AG10803 (cell line): Measurements from ENCODE around the gene TFAP2A.

Experiments
- DNase-seq: peaks from one replicate; pipeline ENCODE4 v3.0.0; 2010; ENCODE audit warnings: low read depth
- H3K4me3 ChIP-seq: 2 replicates; pipeline ENCODE4 v1.5.1; 2011; ENCODE audit warnings: mild to moderate bottlenecking, low read length, control low read depth
- TF ChIP-seq, protein P1 (sequence below): conservative IDR thresholded peaks from 2 replicates; pipeline ENCODE4 v1.5.1; 2011; ENCODE audit warnings: mild to moderate bottlenecking, low read length, control low read depth, inconsistent platforms

TFAP2A gene

DNA sequence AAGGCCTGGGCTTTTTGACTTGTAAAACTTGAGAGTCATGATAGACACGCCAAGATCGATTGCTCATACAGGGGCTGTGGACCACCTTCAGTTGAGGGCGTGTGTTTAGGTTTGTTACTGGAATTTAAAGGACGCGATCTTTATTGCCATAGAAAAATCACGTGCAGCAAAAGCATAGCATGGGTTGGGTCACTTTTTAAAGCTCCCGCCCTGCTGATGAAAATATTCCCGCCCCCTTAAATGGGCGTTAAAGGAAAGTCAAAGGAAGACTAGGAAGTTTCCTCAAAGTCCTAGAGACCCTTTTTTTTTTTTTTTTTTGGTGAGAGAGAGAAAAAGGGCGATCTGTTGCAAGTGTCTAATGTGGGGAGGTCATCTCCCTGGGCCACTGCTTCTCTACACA lies 23.1 kb downstream of the TFAP2A start:
- TF ChIP-seq, protein P1, sequence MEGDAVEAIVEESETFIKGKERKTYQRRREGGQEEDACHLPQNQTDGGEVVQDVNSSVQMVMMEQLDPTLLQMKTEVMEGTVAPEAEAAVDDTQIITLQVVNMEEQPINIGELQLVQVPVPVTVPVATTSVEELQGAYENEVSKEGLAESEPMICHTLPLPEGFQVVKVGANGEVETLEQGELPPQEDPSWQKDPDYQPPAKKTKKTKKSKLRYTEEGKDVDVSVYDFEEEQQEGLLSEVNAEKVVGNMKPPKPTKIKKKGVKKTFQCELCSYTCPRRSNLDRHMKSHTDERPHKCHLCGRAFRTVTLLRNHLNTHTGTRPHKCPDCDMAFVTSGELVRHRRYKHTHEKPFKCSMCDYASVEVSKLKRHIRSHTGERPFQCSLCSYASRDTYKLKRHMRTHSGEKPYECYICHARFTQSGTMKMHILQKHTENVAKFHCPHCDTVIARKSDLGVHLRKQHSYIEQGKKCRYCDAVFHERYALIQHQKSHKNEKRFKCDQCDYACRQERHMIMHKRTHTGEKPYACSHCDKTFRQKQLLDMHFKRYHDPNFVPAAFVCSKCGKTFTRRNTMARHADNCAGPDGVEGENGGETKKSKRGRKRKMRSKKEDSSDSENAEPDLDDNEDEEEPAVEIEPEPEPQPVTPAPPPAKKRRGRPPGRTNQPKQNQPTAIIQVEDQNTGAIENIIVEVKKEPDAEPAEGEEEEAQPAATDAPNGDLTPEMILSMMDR = no peak
- no peak for DNase-seq
- no peak overlapping the region for H3K4me3 ChIP-seq

DNA sequence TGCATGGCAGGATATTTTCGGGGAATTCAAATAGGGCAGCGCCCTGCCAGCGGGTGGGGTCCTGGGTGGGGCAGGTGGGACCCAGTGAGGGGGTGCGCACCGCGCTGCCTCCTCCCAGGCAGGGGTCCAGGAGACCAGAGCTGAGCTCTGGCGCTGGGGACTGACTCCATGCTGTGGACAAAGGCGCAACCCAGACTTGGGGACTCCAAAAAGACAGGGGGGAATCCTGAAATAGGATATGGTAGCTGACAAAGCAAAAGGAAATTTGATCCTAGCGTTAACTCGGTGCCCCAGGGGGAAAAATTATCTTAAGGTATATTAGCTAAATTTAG lies 23.6 kb downstream of the TFAP2A start:
- no peak overlapping the region for H3K4me3 ChIP-seq
- DNase-seq = no peak
- TF ChIP-seq, protein P1 = no peak

DNA sequence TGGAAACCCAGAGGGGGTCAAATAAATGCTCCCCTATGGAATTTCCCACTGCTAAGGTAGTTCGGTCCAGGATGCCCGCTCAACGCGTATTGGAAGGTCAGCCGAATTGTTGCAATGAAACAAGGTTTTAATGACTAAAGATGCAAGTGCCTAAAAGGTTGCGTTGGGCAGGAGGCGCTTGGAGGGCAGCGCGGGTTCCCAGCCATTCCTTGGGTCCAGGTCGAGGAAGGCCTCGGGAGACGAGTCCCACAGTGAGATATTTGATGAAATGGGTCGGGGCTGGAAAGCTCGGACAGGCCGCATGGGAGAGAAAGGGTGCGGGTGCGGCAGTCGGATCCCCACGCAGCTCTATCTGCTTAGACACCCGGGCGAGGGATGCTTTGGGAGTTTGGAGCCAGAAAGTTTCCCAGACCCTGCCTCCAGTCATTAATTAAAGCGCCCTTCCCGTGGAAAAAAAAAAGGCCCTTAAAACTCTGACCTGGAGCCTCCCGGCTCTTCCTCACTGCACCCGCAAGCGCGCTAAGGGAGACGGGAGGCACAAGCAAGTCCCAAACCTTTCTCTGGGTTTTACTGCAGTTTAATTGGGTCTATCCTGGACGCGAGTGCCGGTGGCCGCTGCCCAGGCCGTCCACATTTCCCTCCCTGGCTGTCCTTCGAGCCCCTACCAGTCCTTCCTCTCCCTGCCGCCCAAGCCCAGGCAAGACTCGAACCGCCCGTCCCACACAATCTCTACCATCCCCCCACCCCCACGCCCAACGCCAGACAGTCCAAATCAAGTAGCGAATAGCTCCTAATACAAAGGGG lies 24.2 kb downstream of the TFAP2A start:
- DNase-seq = no peak
- H3K4me3 ChIP-seq = no peak overlapping the region
- TF ChIP-seq, protein P1 = no peak

DNA sequence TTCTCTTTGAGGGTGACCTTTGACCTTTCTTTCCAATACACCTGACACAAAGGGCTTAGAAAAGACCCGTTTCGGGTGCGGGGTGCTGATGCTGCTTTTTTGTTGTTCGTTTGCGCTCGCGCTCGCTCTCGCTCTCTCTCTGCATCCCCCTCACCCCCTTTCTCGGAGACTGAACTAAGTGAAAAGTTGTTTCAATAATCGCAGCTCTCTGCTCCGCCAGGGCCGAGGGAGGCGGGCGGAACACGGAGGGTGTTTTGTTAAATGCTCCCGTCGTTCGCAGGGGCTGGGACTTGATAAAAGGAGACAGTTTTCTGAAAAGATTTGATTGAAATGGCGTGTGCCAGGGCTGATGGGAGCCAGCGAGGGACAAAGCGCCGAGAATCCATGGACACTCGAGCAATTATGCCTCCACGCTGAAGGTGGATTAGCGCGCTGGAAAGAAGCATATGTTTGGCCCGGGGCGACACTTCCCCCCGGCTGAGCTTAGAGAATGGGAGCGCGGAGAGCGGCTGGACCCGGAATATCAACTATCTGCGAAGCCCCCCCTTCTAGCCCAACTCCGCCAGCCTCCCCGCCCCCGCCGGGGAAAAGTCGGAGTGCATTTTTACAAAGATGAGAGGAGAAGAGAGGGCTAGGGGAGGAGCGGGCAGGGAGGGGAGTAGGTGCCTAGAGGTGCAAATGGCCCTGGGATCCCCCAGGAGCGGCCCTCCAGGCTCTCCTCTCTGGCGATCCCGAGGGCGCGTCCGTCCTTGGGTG lies 25.0 kb downstream of the TFAP2A start:
- TF ChIP-seq, protein P1 = no peak
- no peak for DNase-seq
- no peak overlapping the region for H3K4me3 ChIP-seq

DNA sequence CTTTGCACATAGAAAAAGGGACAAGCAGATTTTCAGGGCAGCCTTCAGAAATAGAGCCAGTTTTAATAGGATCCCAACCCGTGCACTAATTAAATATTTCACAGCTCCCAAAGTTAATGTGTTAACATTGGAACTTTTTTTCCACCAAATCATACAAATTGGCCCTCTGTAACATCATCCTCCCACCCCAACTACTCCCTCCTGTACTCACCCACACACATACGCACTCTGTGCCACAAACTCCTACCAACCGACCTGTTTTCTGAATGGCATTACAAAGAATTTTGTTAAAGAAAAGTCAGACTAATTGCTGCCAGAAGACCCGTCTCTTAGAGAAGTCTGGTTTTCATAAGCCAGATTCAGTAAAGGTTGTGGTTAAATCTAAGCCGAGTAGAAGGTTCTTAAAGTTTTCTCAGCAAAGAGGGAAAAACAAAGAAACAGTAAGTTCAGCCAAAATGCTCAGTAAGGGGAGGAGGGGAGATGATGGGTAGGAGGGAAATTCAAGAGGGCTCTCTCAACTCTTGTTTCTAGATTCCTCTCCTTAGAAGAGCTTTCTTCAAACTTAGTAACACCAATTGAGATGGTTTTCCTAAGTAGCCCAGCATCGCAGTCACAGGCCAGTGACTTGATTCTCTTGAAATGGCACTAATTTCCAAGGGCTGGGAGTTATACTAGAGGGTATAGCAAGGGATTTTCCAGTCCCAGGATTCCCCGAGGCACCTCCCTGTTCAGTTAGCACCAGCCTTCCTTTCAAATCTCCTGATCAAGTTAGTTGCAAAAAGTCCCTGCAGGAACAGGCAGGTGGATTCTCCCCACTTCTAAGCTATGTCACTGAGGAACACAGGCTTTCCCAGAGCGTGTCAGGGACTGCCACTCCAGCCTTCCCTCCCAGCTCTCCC lies 27.9 kb downstream of the TFAP2A start:
- no peak for DNase-seq
- H3K4me3 ChIP-seq = no peak overlapping the region
- TF ChIP-seq, protein P1 = no peak

DNA sequence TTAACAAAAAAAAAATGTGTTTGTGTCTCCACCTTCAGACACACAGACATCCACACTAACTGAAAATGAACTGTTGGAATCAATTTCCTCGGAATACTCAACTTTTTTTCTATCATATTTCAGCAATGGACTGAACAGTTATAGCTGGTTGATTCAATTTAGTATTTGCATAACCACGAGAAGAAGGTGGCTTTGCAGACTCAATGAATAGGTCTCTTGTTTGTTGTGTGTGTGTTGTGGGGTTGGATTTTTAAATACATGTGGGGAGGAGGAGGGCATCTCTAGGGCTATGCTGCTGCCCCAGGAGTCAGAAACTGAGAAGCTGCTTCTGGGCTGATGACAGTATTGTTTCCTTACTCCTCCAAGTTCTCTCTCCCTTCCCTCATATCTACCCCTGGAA lies 28.7 kb downstream of the TFAP2A start:
- TF ChIP-seq, protein P1 = no peak
- no peak overlapping the region for H3K4me3 ChIP-seq
- DNase-seq = no peak
